HG03469 (cell line): ENCODE data around the gene PPP2R2C.

Experiments
- ATAC-seq: cut with Tn5 transposase; IDR thresholded peaks from one replicate; pipeline ENCODE4 v1.9.1; 2021; ENCODE audit warnings: mild to moderate bottlenecking, moderate library complexity, moderate number of reproducible peaks; ENCODE audit not compliant: unreplicated experiment

Gene PPP2R2C

GRCh38 chr4:6319530-6320150 is 152.8 kb downstream of the PPP2R2C start:
- ATAC-seq, result no peak

GRCh38 chr4:6318206-6318605 is 154.2 kb downstream of the PPP2R2C start:
- no peak for ATAC-seq

GRCh38 chr4:6316461-6317003 is 155.9 kb downstream of the PPP2R2C start:
- no peak for ATAC-seq

- ATAC-seq, result no peak
These were observed 159.2 kb downstream of the PPP2R2C start for GRCh38 chr4:6313216-6313615.

GRCh38 chr4:6309777-6310176 is 162.6 kb downstream of the PPP2R2C start:
- no peak for ATAC-seq

- ATAC-seq, result no peak
These were observed 163.3 kb downstream of the PPP2R2C start for GRCh38 chr4:6308899-6309643.

- no peak for ATAC-seq
These were observed 164.5 kb downstream of the PPP2R2C start for GRCh38 chr4:6307891-6308290.

- ATAC-seq, result no peak
These were observed 165.2 kb downstream of the PPP2R2C start for GRCh38 chr4:6307230-6307629.

- no peak for ATAC-seq
These were observed 166.1 kb downstream of the PPP2R2C start for GRCh38 chr4:6306299-6306698.

- ATAC-seq, result no peak
These were observed 168.5 kb downstream of the PPP2R2C start for GRCh38 chr4:6303943-6304342.

- no peak for ATAC-seq
These were observed 169.5 kb downstream of the PPP2R2C start for GRCh38 chr4:6302869-6303268.

- ATAC-seq, result no peak
These were observed 170.5 kb downstream of the PPP2R2C start for GRCh38 chr4:6301732-6302442.

GRCh38 chr4:6301051-6301731 is 171.2 kb downstream of the PPP2R2C start:
- ATAC-seq, result no peak

GRCh38 chr4:6300359-6300758 is 172.1 kb downstream of the PPP2R2C start:
- ATAC-seq, result no peak

GRCh38 chr4:6299875-6300274 is 172.5 kb downstream of the PPP2R2C start:
- ATAC-seq, result no peak

GRCh38 chr4:6298852-6299251 is 173.6 kb downstream of the PPP2R2C start:
- no peak for ATAC-seq

GRCh38 chr4:6298035-6298434 is 174.4 kb downstream of the PPP2R2C start:
- no peak for ATAC-seq

GRCh38 chr4:6297266-6297815 is 175.1 kb downstream of the PPP2R2C start:
- no peak for ATAC-seq

GRCh38 chr4:6296026-6296425 is 176.4 kb downstream of the PPP2R2C start:
- no peak for ATAC-seq

GRCh38 chr4:6295495-6295894 is 176.9 kb downstream of the PPP2R2C start:
- no peak for ATAC-seq
